ENCODE results near the gene EDNRA. TPM values are rescaled to one million over a fixed set of nuclear protein-coding genes. Genes with fewer than 3 reads are reported as not detected.

EDNRA gene
- polyA plus RNA-seq, 1 of the 3 experiments (the other 2 are of a cell fraction) = 1.2 TPM

DNA sequence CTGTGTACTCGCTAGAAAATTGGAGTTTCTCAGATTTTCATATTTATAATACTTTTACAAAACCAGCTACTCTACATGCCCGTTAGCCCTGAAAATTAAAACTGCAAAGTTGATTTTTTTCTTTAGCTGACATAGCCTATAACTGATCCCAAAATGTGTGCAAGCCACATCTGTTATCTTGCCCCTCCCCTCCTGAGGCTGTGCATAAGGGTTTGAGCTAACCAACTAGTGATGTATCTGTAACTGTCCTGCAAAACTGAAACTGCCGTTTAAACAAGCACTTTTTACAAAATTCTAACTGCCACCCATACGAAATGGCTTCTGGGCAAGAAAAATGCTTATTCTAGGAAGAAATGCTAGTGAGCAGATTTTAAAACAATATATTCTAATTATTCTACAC lies 59.1 kb downstream of the EDNRA start (continued):
- TF ChIP-seq, protein P1, sequence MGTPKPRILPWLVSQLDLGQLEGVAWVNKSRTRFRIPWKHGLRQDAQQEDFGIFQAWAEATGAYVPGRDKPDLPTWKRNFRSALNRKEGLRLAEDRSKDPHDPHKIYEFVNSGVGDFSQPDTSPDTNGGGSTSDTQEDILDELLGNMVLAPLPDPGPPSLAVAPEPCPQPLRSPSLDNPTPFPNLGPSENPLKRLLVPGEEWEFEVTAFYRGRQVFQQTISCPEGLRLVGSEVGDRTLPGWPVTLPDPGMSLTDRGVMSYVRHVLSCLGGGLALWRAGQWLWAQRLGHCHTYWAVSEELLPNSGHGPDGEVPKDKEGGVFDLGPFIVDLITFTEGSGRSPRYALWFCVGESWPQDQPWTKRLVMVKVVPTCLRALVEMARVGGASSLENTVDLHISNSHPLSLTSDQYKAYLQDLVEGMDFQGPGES (IDR thresholded peaks at IDR 0.05; ENCODE audit: low read depth, low read length) = no peak

GRCh38 chr4:147542229-147542990 lies 61.5 kb downstream of the EDNRA start:
- peaks cover 10% of the 10 kb centered on the region for H3F3A ChIP-seq (replicated peaks; ENCODE audit: insufficient read depth)
- no peaks in the 10 kb centered on the region for H4K20me1 ChIP-seq (ENCODE audit: insufficient read depth)
- no peak for DNase-seq
- no peak overlapping the region; the same call in 1 of the 2 replicates for H2AFZ ChIP-seq (ENCODE audit: low read depth)
- TF ChIP-seq TAF1 (IDR thresholded peaks at IDR 0.05; ENCODE audit: borderline replicate concordance, low read depth, low read length) (no peak), EZH2phosphoT487 (IDR thresholded peaks at IDR 0.05; ENCODE audit: borderline replicate concordance, low read depth) (no peak)
- POLR2A ChIA-PET = no interaction called here
- H3K27me3 ChIP-seq (ENCODE audit: insufficient read depth) = no peaks in the 10 kb centered on the region
- no peaks in the 10 kb centered on the region for H3K9me3 ChIP-seq
- H3K36me3 ChIP-seq (replicated peaks in 1 of 2; ENCODE audit: control insufficient read depth in 1 of 2, insufficient read depth in 2 of 2, low read length in 1 of 2) = no peaks in the 10 kb centered on the region
- H3K79me2 ChIP-seq (ENCODE audit: insufficient read depth) = no peaks in the 10 kb centered on the region
- H3K4me2 ChIP-seq = no peak overlapping the region
- peaks cover 8% of the 10 kb centered on the region in 2 experiments; a peak in 3 of 4 replicates for H3K4me1 ChIP-seq (ENCODE audit: control insufficient read depth in 1 of 2, insufficient read depth in 2 of 2, low read depth in 1 of 2, low read length in 1 of 2)
- H3K4me3 ChIP-seq (ENCODE audit: low read depth in 2 of 2, low read length in 1 of 2) = no peak overlapping the region
- CTCF ChIA-PET = interaction anchor here (1.3 kb wide), 1 partner anchor 16 kb away, joined by 3 read pairs; no protein-coding TSS in a partner anchor
- no peak overlapping the region for H3K9ac ChIP-seq
- H3K27ac ChIP-seq (ENCODE audit: low read depth in 2 of 2, low read length in 1 of 2) = no peak overlapping the region
- 88% methylated on average over 17 of the region's 17 CpGs for WGBS (ENCODE audit: low lambda C conversion rate)
- H3K9me2 ChIP-seq = no peaks in the 10 kb centered on the region

- no peak overlapping the region; the same call in 1 of the 2 replicates for H2AFZ ChIP-seq (ENCODE audit: low read depth)
- WGBS (ENCODE audit: low lambda C conversion rate) = 64% methylated on average over 1 of the region's 1 CpG
- H3F3A ChIP-seq (replicated peaks; ENCODE audit: insufficient read depth) = peaks cover 12% of the 10 kb centered on the region
- H3K9me3 ChIP-seq = no peaks in the 10 kb centered on the region
- no peaks in the 10 kb centered on the region for H4K20me1 ChIP-seq (ENCODE audit: insufficient read depth)
- TF ChIP-seq TCF12 (IDR thresholded peaks at IDR 0.05) (no peak), TAF1 (IDR thresholded peaks at IDR 0.05; ENCODE audit: borderline replicate concordance, low read depth, low read length) (no peak), PBX3 (IDR thresholded peaks at IDR 0.05) (no peak), SMC3 (IDR thresholded peaks at IDR 0.05; ENCODE audit: low read depth, low read length) (no peak), NFIC (IDR thresholded peaks at IDR 0.05; ENCODE audit: borderline replicate concordance) (no peak), GATA2 (CRISPR knock-in tag; IDR thresholded peaks at IDR 0.05) (no peak)
- TF ChIP-seq, protein P2, sequence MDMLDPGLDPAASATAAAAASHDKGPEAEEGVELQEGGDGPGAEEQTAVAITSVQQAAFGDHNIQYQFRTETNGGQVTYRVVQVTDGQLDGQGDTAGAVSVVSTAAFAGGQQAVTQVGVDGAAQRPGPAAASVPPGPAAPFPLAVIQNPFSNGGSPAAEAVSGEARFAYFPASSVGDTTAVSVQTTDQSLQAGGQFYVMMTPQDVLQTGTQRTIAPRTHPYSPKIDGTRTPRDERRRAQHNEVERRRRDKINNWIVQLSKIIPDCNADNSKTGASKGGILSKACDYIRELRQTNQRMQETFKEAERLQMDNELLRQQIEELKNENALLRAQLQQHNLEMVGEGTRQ (IDR thresholded peaks at IDR 0.05; ENCODE audit: borderline replicate concordance, low read depth, low read length) = no peak
- TF ChIP-seq, protein P3, sequence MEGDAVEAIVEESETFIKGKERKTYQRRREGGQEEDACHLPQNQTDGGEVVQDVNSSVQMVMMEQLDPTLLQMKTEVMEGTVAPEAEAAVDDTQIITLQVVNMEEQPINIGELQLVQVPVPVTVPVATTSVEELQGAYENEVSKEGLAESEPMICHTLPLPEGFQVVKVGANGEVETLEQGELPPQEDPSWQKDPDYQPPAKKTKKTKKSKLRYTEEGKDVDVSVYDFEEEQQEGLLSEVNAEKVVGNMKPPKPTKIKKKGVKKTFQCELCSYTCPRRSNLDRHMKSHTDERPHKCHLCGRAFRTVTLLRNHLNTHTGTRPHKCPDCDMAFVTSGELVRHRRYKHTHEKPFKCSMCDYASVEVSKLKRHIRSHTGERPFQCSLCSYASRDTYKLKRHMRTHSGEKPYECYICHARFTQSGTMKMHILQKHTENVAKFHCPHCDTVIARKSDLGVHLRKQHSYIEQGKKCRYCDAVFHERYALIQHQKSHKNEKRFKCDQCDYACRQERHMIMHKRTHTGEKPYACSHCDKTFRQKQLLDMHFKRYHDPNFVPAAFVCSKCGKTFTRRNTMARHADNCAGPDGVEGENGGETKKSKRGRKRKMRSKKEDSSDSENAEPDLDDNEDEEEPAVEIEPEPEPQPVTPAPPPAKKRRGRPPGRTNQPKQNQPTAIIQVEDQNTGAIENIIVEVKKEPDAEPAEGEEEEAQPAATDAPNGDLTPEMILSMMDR (IDR thresholded peaks at IDR 0.05) = no peak
- POLR2A ChIA-PET = no interaction called here
- DNase-seq = no peak
- peaks cover 8 to 14% of the 10 kb centered on the region in 2 experiments; a peak in 3 of 4 replicates for H3K4me1 ChIP-seq (ENCODE audit: control insufficient read depth in 1 of 2, insufficient read depth in 2 of 2, low read depth in 1 of 2, low read length in 1 of 2)
- no peaks in the 10 kb centered on the region for H3K27me3 ChIP-seq (ENCODE audit: insufficient read depth)
- no peak overlapping the region for H3K4me3 ChIP-seq (ENCODE audit: low read depth in 2 of 2, low read length in 1 of 2)
- H3K9ac ChIP-seq = no peak overlapping the region
- no peaks in the 10 kb centered on the region for H3K9me2 ChIP-seq
- no peaks in the 10 kb centered on the region for H3K79me2 ChIP-seq (ENCODE audit: insufficient read depth)
- H3K36me3 ChIP-seq (replicated peaks in 1 of 2; ENCODE audit: control insufficient read depth in 1 of 2, insufficient read depth in 2 of 2, low read length in 1 of 2) = no peaks in the 10 kb centered on the region
- no peak overlapping the region for H3K27ac ChIP-seq (ENCODE audit: low read depth in 2 of 2, low read length in 1 of 2)
- CTCF ChIA-PET = interaction anchor here (1.3 kb wide), 1 partner anchor 17 kb away, joined by 3 read pairs; no protein-coding TSS in a partner anchor
- no peak overlapping the region for H3K4me2 ChIP-seq
Measured at GRCh38 chr4:147543034-147543433, 62.1 kb downstream of the EDNRA start.

Measured in SK-N-SH (cell line).